HCT116 (cell line): ENCODE data around the gene ACTL9.

Experiments used
- EGR1 ChIP-seq: IDR thresholded peaks from 2 replicates; pipeline ENCODE4 v1.6.1; 2012; ENCODE audit warnings: low read depth
- EZH2phosphoT487 ChIP-seq: fragments of 200-600 bp; IDR thresholded peaks from 2 replicates; pipeline ENCODE4 v1.6.1; 2018; ENCODE audit warnings: antibody characterized with exemption, borderline replicate concordance
- JUND ChIP-seq: IDR thresholded peaks from 2 replicates; pipeline ENCODE4 v1.6.1; 2012
- POLR2A ChIP-seq: IDR thresholded peaks from 2 replicates; pipeline ENCODE4 v1.7.0; 2011; ENCODE audit warnings: borderline replicate concordance; ENCODE audit not compliant: insufficient read depth, insufficient read length; ENCODE audit errors: extremely low read depth
- POLR2AphosphoS5 ChIP-seq: IDR thresholded peaks from 2 replicates; pipeline ENCODE4 v1.6.1; 2011; ENCODE audit warnings: mild to moderate bottlenecking, low read depth, low read length, moderate library complexity
- RAD21 ChIP-seq: IDR thresholded peaks from 2 replicates; pipeline ENCODE4 v1.6.1; 2012; ENCODE audit warnings: low read depth, mild to moderate bottlenecking
- SP1 ChIP-seq: IDR thresholded peaks from 2 replicates; pipeline ENCODE4 v1.6.1; 2012; ENCODE audit warnings: low read depth
- TCF7L2 ChIP-seq: IDR thresholded peaks from 2 replicates; pipeline ENCODE4 v1.7.0; 2011; ENCODE audit warnings: borderline replicate concordance, inconsistent platforms; ENCODE audit not compliant: insufficient read depth, insufficient read length; ENCODE audit errors: extremely low read depth
- TF ChIP-seq, protein P1 (sequence below), 3 experiments: fragments of 200-600 bp in 1 of 3; sonication (generic) in 1 of 3; IDR thresholded peaks in 2 of 3; conservative IDR thresholded peaks in 1 of 3; 2 replicates each; pipeline ENCODE4 v1.5.1; 2012 to 2017; ENCODE audit warnings: low read depth in 2 of 3, low read length in 2 of 3, antibody characterized with exemption in 1 of 3, borderline replicate concordance in 1 of 3, control low read depth in 1 of 3, mild to moderate bottlenecking in 1 of 3, mixed read lengths in 1 of 3, mixed run types in 1 of 3, moderate library complexity in 1 of 3; ENCODE audit not compliant: insufficient read depth in 1 of 3
- TF ChIP-seq, protein P2 (sequence below): IDR thresholded peaks from 2 replicates; pipeline ENCODE4 v1.6.1; 2011; ENCODE audit warnings: mild to moderate bottlenecking, low read length, moderate library complexity; ENCODE audit not compliant: insufficient replicate concordance; ENCODE audit errors: extremely low read depth
- TF ChIP-seq, protein P3 (sequence below): IDR thresholded peaks from 2 replicates; pipeline ENCODE4 v1.6.1; 2012

DNA sequence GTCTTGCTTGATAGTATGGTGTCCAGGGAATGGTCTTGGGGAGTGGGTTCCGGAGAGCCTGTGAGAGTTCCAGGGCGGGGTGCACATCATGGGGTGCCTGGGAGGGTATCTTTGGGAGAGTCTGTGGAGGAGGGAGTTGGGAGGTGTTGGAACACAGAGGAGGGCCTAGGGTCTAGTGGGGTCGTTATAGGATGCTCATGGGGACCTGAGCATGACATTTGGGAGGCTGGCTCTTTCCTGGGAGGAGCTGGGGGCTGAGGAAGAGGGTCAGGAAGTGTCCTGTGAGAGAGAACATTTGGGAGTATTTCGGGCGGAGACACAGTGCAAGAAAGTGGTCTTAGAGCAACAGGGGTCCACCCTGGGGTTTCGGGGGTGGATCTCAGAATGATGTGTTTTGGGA is 2.7 kb downstream of the ACTL9 start:
- TF ChIP-seq POLR2AphosphoS5 (no peak), EZH2phosphoT487 (no peak), TCF7L2 (no peak), RAD21 (no peak), EGR1 (no peak), SP1 (no peak), POLR2A (no peak), JUND (no peak)
- TF ChIP-seq, protein P1, sequence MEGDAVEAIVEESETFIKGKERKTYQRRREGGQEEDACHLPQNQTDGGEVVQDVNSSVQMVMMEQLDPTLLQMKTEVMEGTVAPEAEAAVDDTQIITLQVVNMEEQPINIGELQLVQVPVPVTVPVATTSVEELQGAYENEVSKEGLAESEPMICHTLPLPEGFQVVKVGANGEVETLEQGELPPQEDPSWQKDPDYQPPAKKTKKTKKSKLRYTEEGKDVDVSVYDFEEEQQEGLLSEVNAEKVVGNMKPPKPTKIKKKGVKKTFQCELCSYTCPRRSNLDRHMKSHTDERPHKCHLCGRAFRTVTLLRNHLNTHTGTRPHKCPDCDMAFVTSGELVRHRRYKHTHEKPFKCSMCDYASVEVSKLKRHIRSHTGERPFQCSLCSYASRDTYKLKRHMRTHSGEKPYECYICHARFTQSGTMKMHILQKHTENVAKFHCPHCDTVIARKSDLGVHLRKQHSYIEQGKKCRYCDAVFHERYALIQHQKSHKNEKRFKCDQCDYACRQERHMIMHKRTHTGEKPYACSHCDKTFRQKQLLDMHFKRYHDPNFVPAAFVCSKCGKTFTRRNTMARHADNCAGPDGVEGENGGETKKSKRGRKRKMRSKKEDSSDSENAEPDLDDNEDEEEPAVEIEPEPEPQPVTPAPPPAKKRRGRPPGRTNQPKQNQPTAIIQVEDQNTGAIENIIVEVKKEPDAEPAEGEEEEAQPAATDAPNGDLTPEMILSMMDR (IDR thresholded peaks at IDR 0.05 in 2 of 3, conservative IDR thresholded peaks at IDR 0.05 in 1 of 3; ENCODE audit: borderline replicate concordance in 1 of 3, insufficient read depth in 1 of 3, low read depth in 2 of 3, low read length in 2 of 3): no peak
- TF ChIP-seq, protein P2, sequence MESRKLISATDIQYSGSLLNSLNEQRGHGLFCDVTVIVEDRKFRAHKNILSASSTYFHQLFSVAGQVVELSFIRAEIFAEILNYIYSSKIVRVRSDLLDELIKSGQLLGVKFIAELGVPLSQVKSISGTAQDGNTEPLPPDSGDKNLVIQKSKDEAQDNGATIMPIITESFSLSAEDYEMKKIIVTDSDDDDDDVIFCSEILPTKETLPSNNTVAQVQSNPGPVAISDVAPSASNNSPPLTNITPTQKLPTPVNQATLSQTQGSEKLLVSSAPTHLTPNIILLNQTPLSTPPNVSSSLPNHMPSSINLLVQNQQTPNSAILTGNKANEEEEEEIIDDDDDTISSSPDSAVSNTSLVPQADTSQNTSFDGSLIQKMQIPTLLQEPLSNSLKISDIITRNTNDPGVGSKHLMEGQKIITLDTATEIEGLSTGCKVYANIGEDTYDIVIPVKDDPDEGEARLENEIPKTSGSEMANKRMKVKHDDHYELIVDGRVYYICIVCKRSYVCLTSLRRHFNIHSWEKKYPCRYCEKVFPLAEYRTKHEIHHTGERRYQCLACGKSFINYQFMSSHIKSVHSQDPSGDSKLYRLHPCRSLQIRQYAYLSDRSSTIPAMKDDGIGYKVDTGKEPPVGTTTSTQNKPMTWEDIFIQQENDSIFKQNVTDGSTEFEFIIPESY: no peak
- TF ChIP-seq, protein P3, sequence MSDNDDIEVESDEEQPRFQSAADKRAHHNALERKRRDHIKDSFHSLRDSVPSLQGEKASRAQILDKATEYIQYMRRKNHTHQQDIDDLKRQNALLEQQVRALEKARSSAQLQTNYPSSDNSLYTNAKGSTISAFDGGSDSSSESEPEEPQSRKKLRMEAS: no peak
